Mucosa of rectum (tissue), 2 donors: Measurements from ENCODE around the gene LCP1.
"Not testable (repeated sequence)": the region's sequence is repeated elsewhere in the genome, so short reads cannot be mapped to it uniquely, and the experiment has no call there.

Source experiments
- H3K27ac ChIP-seq, 2 donors: one replicate each; pipeline ENCODE4 v1.7.0; 2013; ENCODE audit warnings: inconsistent platforms in 2 of 2, low read depth in 2 of 2, low read length in 2 of 2
- H3K27me3 ChIP-seq, 2 donors: one replicate each; pipeline ENCODE4 v1.7.0; 2013; ENCODE audit warnings: low read length in 2 of 2; ENCODE audit not compliant: control insufficient read depth in 2 of 2, insufficient read depth in 2 of 2
- H3K36me3 ChIP-seq, 2 donors: one replicate each; pipeline ENCODE4 v1.7.0; 2013; ENCODE audit warnings: low read length in 2 of 2; ENCODE audit not compliant: control insufficient read depth in 2 of 2, insufficient read depth in 2 of 2
- H3K4me1 ChIP-seq, 2 donors: one replicate each; pipeline ENCODE4 v1.7.0; 2013; ENCODE audit warnings: low read length in 2 of 2, mild to moderate bottlenecking in 1 of 2; ENCODE audit not compliant: control insufficient read depth in 2 of 2, insufficient read depth in 2 of 2
- H3K4me3 ChIP-seq, 2 donors: one replicate each; pipeline ENCODE4 v1.7.0; 2013; ENCODE audit warnings: low read length in 2 of 2
- H3K9ac ChIP-seq, 2 donors: one replicate each; pipeline ENCODE4 v1.7.0; 2013; ENCODE audit warnings: low read length in 2 of 2, low read depth in 1 of 2, mild to moderate bottlenecking in 1 of 2
- H3K9me3 ChIP-seq, 2 donors: one replicate each; pipeline ENCODE4 v1.7.0; 2013; ENCODE audit warnings: low read length in 2 of 2; ENCODE audit not compliant: control insufficient read depth in 2 of 2
- donor health status: healthy.
- donor health status: Normal muscosa, but diverticular disease.

Gene LCP1

GRCh38 chr13:46181840-46182490 is at the start of gene LCP1:
Gene LCP1 (minus strand): TSS chr13:46182177. CDS start chr13:46159662, 22,515 bp downstream.
- H3K4me1 ChIP-seq, result no peaks in the 10 kb centered on the region
- H3K36me3 ChIP-seq, result no peaks in the 10 kb centered on the region
- peak within 1 kb of the TSS; percentile 64 to 75 for H3K27ac ChIP-seq
- no peaks in the 10 kb centered on the region for H3K27me3 ChIP-seq
- H3K9me3 ChIP-seq, result no peaks in the 10 kb centered on the region
- peak within 1 kb of the TSS in 1 of 2 donors; percentile 70 for H3K9ac ChIP-seq
- H3K4me3 ChIP-seq, result peak within 1 kb of the TSS; percentile 51 to 78

- peaks cover 0 to 3% of the 10 kb centered on the region in 2 donors for H3K9me3 ChIP-seq
- H3K9ac ChIP-seq, result no peak overlapping the region
- no peak overlapping the region for H3K27ac ChIP-seq
Observed at GRCh38 chr13:46229251-46229650, 47.3 kb upstream of the LCP1 start.

GRCh38 chr13:46220234-46220633 is 38.3 kb upstream of the LCP1 start:
- not testable (repeated sequence) for H3K4me3 ChIP-seq, H3K36me3 ChIP-seq, H3K9me3 ChIP-seq, H3K9ac ChIP-seq, H3K4me1 ChIP-seq, H3K27me3 ChIP-seq, H3K27ac ChIP-seq

More at GRCh38 chr13:46229251-46229650, 47.3 kb upstream of the LCP1 start:
- H3K4me1 ChIP-seq, result no peaks in the 10 kb centered on the region
- no peaks in the 10 kb centered on the region for H3K27me3 ChIP-seq
- H3K36me3 ChIP-seq, result no peaks in the 10 kb centered on the region
- H3K4me3 ChIP-seq, result no peak overlapping the region

- not testable (repeated sequence) for H3K27ac ChIP-seq, H3K4me1 ChIP-seq, H3K36me3 ChIP-seq, H3K9me3 ChIP-seq, H3K9ac ChIP-seq, H3K4me3 ChIP-seq, H3K27me3 ChIP-seq
Observed at GRCh38 chr13:46214741-46215140, 32.8 kb upstream of the LCP1 start.

GRCh38 chr13:46213242-46213641 is 31.3 kb upstream of the LCP1 start:
- H3K9ac ChIP-seq, result no peak overlapping the region
- peaks cover 0 to 8% of the 10 kb centered on the region in 2 donors for H3K27me3 ChIP-seq
- H3K4me3 ChIP-seq, result no peak overlapping the region
- peaks cover 2 to 3% of the 10 kb centered on the region in 2 donors for H3K4me1 ChIP-seq
- H3K27ac ChIP-seq, result no peak overlapping the region
- H3K36me3 ChIP-seq, result no peaks in the 10 kb centered on the region
- no peaks in the 10 kb centered on the region for H3K9me3 ChIP-seq

- Histone ChIP-seq H3K36me3 (no peaks in the 10 kb centered on the region), H3K4me3 (peak within 1 kb of the TSS; percentile 66 to 73), H3K9me3 (no peaks in the 10 kb centered on the region), H3K4me1 (peaks cover 2 to 3% of the 10 kb centered on the region in 2 donors), H3K27ac (no peak within 1 kb of the TSS), H3K9ac (peak within 1 kb of the TSS; percentile 44 to 63), H3K27me3 (peaks cover 0 to 8% of the 10 kb centered on the region in 2 donors)
Observed at GRCh38 chr13:46211483-46212351, 29.7 kb upstream of the LCP1 start, which contains the start of gene LRRC63. Gene LRRC63 (plus strand): TSS chr13:46211928. CDS start chr13:46213035, 1,107 bp downstream.

GRCh38 chr13:46211116-46211482 is 29.1 kb upstream of the LCP1 start:
- H3K4me1 ChIP-seq, result peaks cover 2 to 3% of the 10 kb centered on the region in 2 donors
- no peak overlapping the region for H3K27ac ChIP-seq
- H3K36me3 ChIP-seq, result no peaks in the 10 kb centered on the region
- no peaks in the 10 kb centered on the region for H3K9me3 ChIP-seq
- peaks cover 0 to 8% of the 10 kb centered on the region in 2 donors for H3K27me3 ChIP-seq
- H3K9ac ChIP-seq, result peak overlapping the region; percentile 17 to 63
- peak overlapping the region; percentile 66 to 73 for H3K4me3 ChIP-seq

- Histone ChIP-seq H3K4me3 (peak overlapping the region in 1 of 2 donors; percentile 73), H3K36me3 (no peaks in the 10 kb centered on the region), H3K4me1 (peaks cover 2 to 3% of the 10 kb centered on the region in 2 donors), H3K9me3 (no peaks in the 10 kb centered on the region), H3K27me3 (peaks cover 0 to 8% of the 10 kb centered on the region in 2 donors), H3K27ac (no peak overlapping the region), H3K9ac (no peak overlapping the region)
Observed at GRCh38 chr13:46210362-46211083, 28.5 kb upstream of the LCP1 start.

- peaks cover 2 to 8% of the 10 kb centered on the region in 2 donors for H3K27me3 ChIP-seq
- H3K27ac ChIP-seq, result no peak overlapping the region
Observed at GRCh38 chr13:46207828-46208227, 25.9 kb upstream of the LCP1 start.

More at GRCh38 chr13:46207828-46208227, 25.9 kb upstream of the LCP1 start:
- Histone ChIP-seq H3K4me1 (peaks cover 2 to 3% of the 10 kb centered on the region in 2 donors), H3K9me3 (no peaks in the 10 kb centered on the region), H3K4me3 (no peak overlapping the region), H3K9ac (no peak overlapping the region), H3K36me3 (no peaks in the 10 kb centered on the region)
